MM.1S (cell line): ENCODE results near the gene RFC3.

Experiments used
- DNase-seq: peaks from one replicate; pipeline ENCODE4 v3.0.0-alpha.2; 2015
- H2AFZ ChIP-seq: fragments of 300-600 bp; sonication (generic); 2 replicates; pipeline ENCODE4 v1.6.0; 2016; ENCODE audit warnings: antibody characterized with exemption, low read length
- H3F3A ChIP-seq: fragments of 300-600 bp; sonication (generic); 2 replicates; pipeline ENCODE4 v1.6.1; 2016; ENCODE audit warnings: mild to moderate bottlenecking, antibody characterized with exemption, low read length, moderate library complexity, mixed read lengths; ENCODE audit not compliant: insufficient read depth
- H3K27ac ChIP-seq: fragments of 300-600 bp; sonication (generic); 2 replicates; pipeline ENCODE4 v1.5.1; 2016; ENCODE audit warnings: mild to moderate bottlenecking, low read length
- H3K27me3 ChIP-seq: fragments of 300-600 bp; sonication (generic); replicated peaks from 2 replicates; pipeline ENCODE4 v1.6.0; 2016; ENCODE audit warnings: low read length; ENCODE audit not compliant: insufficient read depth
- H3K36me3 ChIP-seq: fragments of 300-600 bp; sonication (generic); replicated peaks from 2 replicates; pipeline ENCODE4 v1.6.1; 2016; ENCODE audit warnings: mild to moderate bottlenecking, low read length, mixed read lengths; ENCODE audit not compliant: insufficient read depth
- H3K4me1 ChIP-seq: fragments of 300-600 bp; sonication (generic); 2 replicates; pipeline ENCODE4 v1.6.1; 2016; ENCODE audit warnings: low read length, mixed read lengths
- H3K4me2 ChIP-seq: fragments of 300-600 bp; sonication (generic); 2 replicates; pipeline ENCODE4 v1.6.0; 2016; ENCODE audit warnings: low read depth, low read length
- H3K4me3 ChIP-seq: fragments of 300-600 bp; sonication (generic); 2 replicates; pipeline ENCODE4 v1.5.1; 2016; ENCODE audit warnings: low read length, mixed read lengths
- H3K79me2 ChIP-seq: fragments of 300-600 bp; sonication (generic); 2 replicates; pipeline ENCODE4 v1.6.1; 2016; ENCODE audit warnings: mixed run types, low read length, mixed read lengths
- H3K9ac ChIP-seq: fragments of 300-600 bp; sonication (generic); 2 replicates; pipeline ENCODE4 v1.6.1; 2016; ENCODE audit warnings: low read length, mixed read lengths
- H3K9me2 ChIP-seq: fragments of 300-600 bp; sonication (generic); replicated peaks from 2 replicates; pipeline ENCODE4 v1.6.1; 2016; ENCODE audit warnings: mild to moderate bottlenecking, low read length, mixed read lengths; ENCODE audit not compliant: insufficient read depth
- H3K9me3 ChIP-seq: fragments of 300-600 bp; sonication (generic); replicated peaks from 2 replicates; pipeline ENCODE4 v1.6.1; 2016; ENCODE audit warnings: mild to moderate bottlenecking, low read length, mixed read lengths; ENCODE audit not compliant: insufficient read depth
- H4K20me1 ChIP-seq: fragments of 300-600 bp; sonication (generic); 2 replicates; pipeline ENCODE4 v1.6.1; 2016; ENCODE audit warnings: mild to moderate bottlenecking, low read length, moderate library complexity, mixed read lengths; ENCODE audit not compliant: insufficient read depth
- CTCF ChIP-seq: fragments of 300-600 bp; sonication (generic); IDR thresholded peaks from 2 replicates; pipeline ENCODE4 v1.5.1; 2016; ENCODE audit warnings: antibody characterized with exemption, low read length, mixed read lengths
- EZH2 ChIP-seq: fragments of 300-600 bp; sonication (generic); optimal IDR thresholded peaks from 2 replicates; pipeline ENCODE3; 2017; ENCODE audit warnings: low read depth, mild to moderate bottlenecking, antibody characterized with exemption, low read length, mixed read lengths
- EZH2phosphoT487 ChIP-seq: fragments of 300-600 bp; sonication (generic); IDR thresholded peaks from 2 replicates; pipeline ENCODE4 v1.6.1; 2018; ENCODE audit warnings: antibody characterized with exemption, low read length

Gene RFC3

GRCh38 chr13:33859691-33860303, 41.8 kb downstream of the RFC3 start:
- Histone ChIP-seq H3K9ac (no peak overlapping the region), H3K4me3 (no peak overlapping the region), H3K4me1 (no peaks in the 10 kb centered on the region), H2AFZ (no peak overlapping the region), H3K27me3 (no peaks in the 10 kb centered on the region), H3K4me2 (no peak overlapping the region), H3F3A (no peaks in the 10 kb centered on the region), H3K27ac (no peak overlapping the region), H3K79me2 (no peaks in the 10 kb centered on the region), H3K36me3 (no peaks in the 10 kb centered on the region), H3K9me2 (no peaks in the 10 kb centered on the region), H4K20me1 (no peaks in the 10 kb centered on the region), H3K9me3 (no peaks in the 10 kb centered on the region)
- TF ChIP-seq EZH2 (no peak), CTCF (no peak)
- no peak for DNase-seq

- H3K4me1 ChIP-seq: no peaks in the 10 kb centered on the region
- no peak overlapping the region for H2AFZ ChIP-seq
- H3F3A ChIP-seq: no peaks in the 10 kb centered on the region
- H3K36me3 ChIP-seq: no peaks in the 10 kb centered on the region
- H4K20me1 ChIP-seq: no peaks in the 10 kb centered on the region
- H3K9me2 ChIP-seq: no peaks in the 10 kb centered on the region
- no peak for DNase-seq
- no peak overlapping the region for H3K4me3 ChIP-seq
- no peaks in the 10 kb centered on the region for H3K9me3 ChIP-seq
- TF ChIP-seq EZH2phosphoT487 (no peak), CTCF (no peak), EZH2 (no peak)
- no peak overlapping the region for H3K4me2 ChIP-seq
- H3K9ac ChIP-seq: no peak overlapping the region
- no peak overlapping the region for H3K27ac ChIP-seq
- H3K27me3 ChIP-seq: no peaks in the 10 kb centered on the region
- no peaks in the 10 kb centered on the region for H3K79me2 ChIP-seq
Observed at GRCh38 chr13:33860526-33860925, 42.6 kb downstream of the RFC3 start.

- Histone ChIP-seq H2AFZ (no peak overlapping the region), H4K20me1 (no peaks in the 10 kb centered on the region), H3K27me3 (no peaks in the 10 kb centered on the region), H3K36me3 (no peaks in the 10 kb centered on the region), H3K79me2 (no peaks in the 10 kb centered on the region), H3K9ac (no peak overlapping the region), H3K9me2 (no peaks in the 10 kb centered on the region), H3K4me3 (no peak overlapping the region), H3K27ac (no peak overlapping the region), H3K9me3 (no peaks in the 10 kb centered on the region), H3F3A (no peaks in the 10 kb centered on the region), H3K4me2 (no peak overlapping the region), H3K4me1 (no peaks in the 10 kb centered on the region)
- DNase-seq: no peak
- TF ChIP-seq EZH2 (no peak), CTCF (no peak), EZH2phosphoT487 (no peak)
Observed at GRCh38 chr13:33862016-33862415, 44.1 kb downstream of the RFC3 start.
